A673 (cell line): Measurements from ENCODE around the gene POLK. TPM values are rescaled to one million over a fixed set of nuclear protein-coding genes. Genes with fewer than 3 reads are reported as not detected.

ENCODE experiments used
- BruUV-seq: library from RNA; stranded (reverse); fragments of 400-500 nt; replicated peaks from 2 replicates; lab custom pipeline; 2021; lab: Mats Ljungman, UMichigan
- CTCF ChIA-PET: fragments of 300-600 bp; sonication (Branson Sonifier 250); formaldehyde crosslinking; loops from one replicate; lab custom pipeline; 2022; ENCODE audit warnings: antibody characterized with exemption; lab: Charles Lee
- POLR2A ChIA-PET: fragments of 300-600 bp; sonication (Branson Sonifier 250); formaldehyde crosslinking; loops from one replicate; lab custom pipeline; 2022; ENCODE audit warnings: antibody characterized with exemption; ENCODE audit not compliant: low non-redundant PET; lab: Charles Lee
- DNase-seq: peaks from one replicate; pipeline ENCODE4 v3.0.0-alpha.2; 2015; ENCODE audit warnings: low spot score
- H3K27ac ChIP-seq: fragments of 200-600 bp; sonication (generic); 2 replicates; pipeline ENCODE4 v1.5.1; 2016; ENCODE audit warnings: mixed run types, low read depth, mild to moderate bottlenecking, mixed read lengths, antibody characterized with exemption, low read length; ENCODE audit not compliant: poor library complexity, severe bottlenecking
- H3K27me3 ChIP-seq: fragments of 200-600 bp; sonication (generic); replicated peaks from 2 replicates; pipeline ENCODE4 v1.6.1; 2017; ENCODE audit warnings: mixed run types, low read depth, mild to moderate bottlenecking, mixed read lengths, antibody characterized with exemption, low read length; ENCODE audit not compliant: insufficient read depth, poor library complexity
- H3K36me3 ChIP-seq: fragments of 200-600 bp; sonication (generic); 2 replicates; pipeline ENCODE4 v1.6.1; 2016; ENCODE audit warnings: mixed run types, mild to moderate bottlenecking, mixed read lengths, antibody characterized with exemption, low read length; ENCODE audit not compliant: insufficient read depth, poor library complexity, severe bottlenecking
- H3K4me1 ChIP-seq: fragments of 200-600 bp; sonication (generic); 2 replicates; pipeline ENCODE4 v1.6.1; 2017; ENCODE audit warnings: mixed run types, mild to moderate bottlenecking, mixed read lengths, antibody characterized with exemption, low read length; ENCODE audit not compliant: insufficient read depth, poor library complexity, severe bottlenecking
- H3K4me3 ChIP-seq: fragments of 200-600 bp; sonication (generic); 2 replicates; pipeline ENCODE4 v1.5.1; 2016; ENCODE audit warnings: low read depth, mixed run types, mild to moderate bottlenecking, mixed read lengths, low read length; ENCODE audit not compliant: poor library complexity, severe bottlenecking
- H3K9me3 ChIP-seq: fragments of 200-600 bp; sonication (generic); 2 replicates; pipeline ENCODE4 v1.6.1; 2016; ENCODE audit warnings: mixed run types, low read depth, mild to moderate bottlenecking, mixed read lengths, antibody characterized with exemption, low read length; ENCODE audit not compliant: poor library complexity, severe bottlenecking
- CTCF ChIP-seq: fragments of 300-800, 200-600 bp; sonication (generic); conservative IDR thresholded peaks from 2 replicates; pipeline ENCODE4 v1.5.1; 2017; ENCODE audit warnings: low read depth, mild to moderate bottlenecking, antibody characterized with exemption, low read length, moderate library complexity, mixed read lengths
- EZH2 ChIP-seq: fragments of 200-600 bp; sonication (generic); IDR thresholded peaks from 2 replicates; pipeline ENCODE4 v1.6.1; 2017; ENCODE audit warnings: borderline replicate concordance, low read depth, mild to moderate bottlenecking, mixed read lengths, antibody characterized with exemption, low read length; ENCODE audit not compliant: poor library complexity, severe bottlenecking
- intact Hi-C: fragments of 100-400 bp; cut with micrococcal nuclease; formaldehyde crosslinking; loops from one replicate; pipeline ENCODE4 v1.10.0; 2022; ENCODE audit not compliant: unreplicated experiment
- total RNA-seq: library from RNA; stranded (reverse); gene quantifications from 2 replicates; pipeline ENCODE4 v1.2.3, GENCODE V29; 2021

Gene POLK
- total RNA-seq, 1 experiment from 2014 or later: 23.2 TPM

GRCh38 chr5:75538211-75538610 lies 26.5 kb downstream of the POLK start:
- CTCF ChIA-PET: no interaction called here
- no TSS peak for BruUV-seq
- intact Hi-C loops: no loop called here
- no peak for TF ChIP-seq CTCF
- TF ChIP-seq EZH2: no peak
- H3K4me1 ChIP-seq: no peaks in the 10 kb centered on the region
- peaks cover 14% of the 10 kb centered on the region for H3K9me3 ChIP-seq
- no peak for DNase-seq
- no peaks in the 10 kb centered on the region for H3K27me3 ChIP-seq
- no peak overlapping the region for H3K27ac ChIP-seq
- no peaks in the 10 kb centered on the region for H3K36me3 ChIP-seq
- POLR2A ChIA-PET: interaction anchor here (0.6 kb wide), 1 partner anchor 137 kb away, joined by 3 read pairs; no protein-coding TSS in a partner anchor
- no peak overlapping the region for H3K4me3 ChIP-seq

- no TSS peak for BruUV-seq
- DNase-seq: no peak
- Histone ChIP-seq H3K4me1 (no peaks in the 10 kb centered on the region), H3K4me3 (no peak overlapping the region), H3K36me3 (peaks cover 4% of the 10 kb centered on the region), H3K27me3 (no peaks in the 10 kb centered on the region), H3K27ac (no peak overlapping the region), H3K9me3 (no peaks in the 10 kb centered on the region)
- no peak for TF ChIP-seq EZH2
- intact Hi-C loops: no loop called here
- ChIA-PET POLR2A (interaction anchor here (0.7 kb wide), 1 partner anchor 208 kb away, joined by 3 read pairs; the partner anchor contains the start of gene HMGCR), CTCF (no interaction called here)
These were observed 33.4 kb downstream of the POLK start for GRCh38 chr5:75545131-75545530.

GRCh38 chr5:75546830-75547229 lies 35.1 kb downstream of the POLK start:
- intact Hi-C loops: no loop called here
- no peak for DNase-seq
- BruUV-seq: no TSS peak
- no peaks in the 10 kb centered on the region for H3K4me1 ChIP-seq
- POLR2A ChIA-PET: no interaction called here
- TF ChIP-seq EZH2: no peak
- H3K27ac ChIP-seq: no peak overlapping the region
- peaks cover 4% of the 10 kb centered on the region for H3K36me3 ChIP-seq
- H3K27me3 ChIP-seq: no peaks in the 10 kb centered on the region
- H3K4me3 ChIP-seq: no peak overlapping the region
- no peaks in the 10 kb centered on the region for H3K9me3 ChIP-seq
- CTCF ChIA-PET: no interaction called here

GRCh38 chr5:75547812-75548211 lies 36.1 kb downstream of the POLK start:
- Histone ChIP-seq H3K27me3 (no peaks in the 10 kb centered on the region), H3K27ac (no peak overlapping the region), H3K4me3 (no peak overlapping the region), H3K9me3 (no peaks in the 10 kb centered on the region), H3K4me1 (no peaks in the 10 kb centered on the region), H3K36me3 (peaks cover 4% of the 10 kb centered on the region)
- TF ChIP-seq CTCF (no peak), EZH2 (no peak)
- ChIA-PET POLR2A (no interaction called here), CTCF (no interaction called here)
- DNase-seq: no peak
- intact Hi-C loops: no loop called here
- no TSS peak for BruUV-seq
